DND-41 (cell line): ENCODE measurements around the gene ASAH2.
"Not testable (repeated sequence)": the region's sequence is repeated elsewhere in the genome, so short reads cannot be mapped to it uniquely, and the experiment has no call there.

Experiments used
- CTCF ChIP-seq: IDR thresholded peaks from 2 replicates; pipeline ENCODE4 v1.5.1; 2012; ENCODE audit warnings: borderline replicate concordance, low read length, moderate library complexity, mild to moderate bottlenecking; ENCODE audit not compliant: poor library complexity, severe bottlenecking; ENCODE audit errors: extremely low read depth
- EZH2 ChIP-seq: IDR thresholded peaks from 3 replicates; pipeline ENCODE4 v1.6.1; 2012; ENCODE audit warnings: borderline replicate concordance, low read depth, mild to moderate bottlenecking, moderate library complexity, low read length, inconsistent platforms; ENCODE audit not compliant: severe bottlenecking

- not testable (repeated sequence) for TF ChIP-seq CTCF, EZH2
Observed at GRCh38 chr10:50262625-50263024, 11.3 kb upstream of the ASAH2 start.
